HG02588 (cell line): ENCODE results near the gene ULK1.
"Not testable (repeated sequence)": the region's sequence is repeated elsewhere in the genome, so short reads cannot be mapped to it uniquely, and the experiment has no call there.

Source experiments
- ATAC-seq: cut with Tn5 transposase; IDR thresholded peaks from one replicate; pipeline ENCODE4 v1.9.1; 2021; ENCODE audit warnings: mild to moderate bottlenecking, moderate library complexity; ENCODE audit not compliant: unreplicated experiment

Gene ULK1

DNA sequence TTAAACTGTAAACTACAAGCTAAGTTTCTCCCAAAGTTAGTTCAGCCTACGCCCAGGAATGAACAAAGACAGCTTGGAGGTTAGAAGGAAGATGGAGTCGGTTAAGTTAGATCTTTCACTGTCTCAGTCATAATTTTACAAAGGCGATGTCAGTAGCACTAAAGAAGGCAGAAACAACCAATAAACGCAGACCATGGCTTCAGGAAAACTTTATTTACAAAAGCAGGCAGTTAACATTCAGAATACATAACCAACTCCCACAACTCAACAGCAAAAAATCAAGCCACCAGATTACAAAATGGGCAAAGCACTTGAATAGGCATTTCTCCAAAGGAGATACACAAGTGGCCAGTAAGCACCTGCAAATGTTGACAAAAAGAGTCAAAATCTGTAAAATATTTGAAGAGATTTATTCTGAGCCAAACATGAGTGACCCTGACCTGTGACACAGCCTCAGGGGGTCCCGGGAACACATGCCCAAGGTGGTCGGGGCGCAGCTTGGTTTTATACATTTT lies 8.8 kb upstream of the ULK1 start:
- ATAC-seq = no peak

GRCh38 chr12:131891722-131892121 lies 2.7 kb upstream of the ULK1 start:
- not testable (repeated sequence) for ATAC-seq

GRCh38 chr12:131892711-131893604 lies 1.5 kb upstream of the ULK1 start:
- no peak for ATAC-seq

- ATAC-seq = no peak
These were observed 663 bp upstream of the ULK1 start for GRCh38 chr12:131893605-131894312.

- peak; percentile 10 for ATAC-seq
These were observed 688 bp downstream of the ULK1 start for GRCh38 chr12:131894981-131895639.

DNA sequence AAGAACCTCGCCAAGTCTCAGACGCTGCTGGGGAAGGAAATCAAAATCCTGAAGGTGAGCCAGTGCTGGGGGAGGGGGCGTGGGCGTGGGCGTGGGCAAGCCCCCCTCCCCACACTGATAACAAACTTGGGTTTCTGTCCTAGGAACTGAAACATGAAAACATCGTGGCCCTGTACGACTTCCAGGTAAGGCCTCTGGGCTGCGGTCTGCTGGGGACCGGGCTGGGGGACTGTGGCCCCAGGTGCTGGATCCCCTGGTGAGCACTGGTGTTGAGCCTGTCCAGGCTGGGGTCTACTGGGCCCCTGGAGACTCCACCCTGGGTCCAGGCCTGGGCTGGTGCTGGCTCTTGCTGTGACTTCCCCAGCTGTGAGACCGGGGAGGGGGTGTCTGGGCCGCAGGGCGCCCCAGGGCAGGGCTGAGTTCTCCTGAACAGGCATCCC lies 1.2 kb downstream of the ULK1 start:
- no peak for ATAC-seq

- peak; percentile 51 for ATAC-seq
These were observed 1.8 kb downstream of the ULK1 start for GRCh38 chr12:131896080-131896810.

DNA sequence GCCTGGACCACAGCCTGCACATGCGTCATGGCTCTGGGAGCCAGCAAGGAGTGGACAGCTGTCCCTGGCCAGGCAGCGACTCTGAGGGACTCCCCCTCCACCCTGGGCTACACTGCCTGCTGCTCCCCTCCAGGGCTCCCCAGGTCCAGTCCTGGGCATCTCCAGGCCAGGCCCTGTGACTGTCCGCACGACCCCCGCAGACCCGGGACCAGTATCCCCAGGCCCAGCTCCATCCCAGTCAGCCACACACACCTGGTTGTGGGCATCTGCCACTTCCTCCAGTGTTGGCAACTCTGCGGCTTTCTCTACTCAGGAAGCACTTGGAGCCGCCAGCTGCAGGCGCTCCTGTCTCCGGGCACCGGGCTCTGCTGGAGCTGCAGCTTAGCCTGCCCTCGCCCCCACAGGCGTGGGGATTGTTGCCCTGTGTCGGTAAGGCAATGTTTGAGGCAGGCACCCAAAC lies 2.4 kb downstream of the ULK1 start:
- ATAC-seq = no peak

GRCh38 chr12:131897276-131897675 lies 2.9 kb downstream of the ULK1 start:
- no peak for ATAC-seq

GRCh38 chr12:131897875-131898274 lies 3.5 kb downstream of the ULK1 start:
- ATAC-seq = no peak

DNA sequence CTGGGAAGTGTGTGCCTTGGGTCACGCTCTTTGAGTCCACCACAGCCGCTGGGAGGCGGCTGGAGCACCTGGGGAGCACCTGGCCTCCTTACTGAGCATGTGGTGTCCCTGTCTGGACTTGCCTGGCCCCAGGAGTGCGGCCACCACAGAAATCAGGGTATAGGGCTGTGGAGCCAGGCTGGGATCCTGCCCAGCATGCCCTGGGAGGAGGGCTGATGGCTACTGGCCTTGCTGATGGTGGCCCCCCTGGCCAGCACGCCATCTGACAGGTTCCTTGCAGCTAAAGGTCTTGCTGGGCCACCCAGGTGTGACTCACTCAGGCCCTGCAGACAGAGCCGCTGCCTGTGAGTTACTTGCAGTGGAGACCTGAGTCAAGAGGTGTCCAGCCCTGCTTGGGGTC lies 6.0 kb downstream of the ULK1 start:
- ATAC-seq = no peak

GRCh38 chr12:131901431-131902331 lies 7.3 kb downstream of the ULK1 start:
- ATAC-seq = no peak

DNA sequence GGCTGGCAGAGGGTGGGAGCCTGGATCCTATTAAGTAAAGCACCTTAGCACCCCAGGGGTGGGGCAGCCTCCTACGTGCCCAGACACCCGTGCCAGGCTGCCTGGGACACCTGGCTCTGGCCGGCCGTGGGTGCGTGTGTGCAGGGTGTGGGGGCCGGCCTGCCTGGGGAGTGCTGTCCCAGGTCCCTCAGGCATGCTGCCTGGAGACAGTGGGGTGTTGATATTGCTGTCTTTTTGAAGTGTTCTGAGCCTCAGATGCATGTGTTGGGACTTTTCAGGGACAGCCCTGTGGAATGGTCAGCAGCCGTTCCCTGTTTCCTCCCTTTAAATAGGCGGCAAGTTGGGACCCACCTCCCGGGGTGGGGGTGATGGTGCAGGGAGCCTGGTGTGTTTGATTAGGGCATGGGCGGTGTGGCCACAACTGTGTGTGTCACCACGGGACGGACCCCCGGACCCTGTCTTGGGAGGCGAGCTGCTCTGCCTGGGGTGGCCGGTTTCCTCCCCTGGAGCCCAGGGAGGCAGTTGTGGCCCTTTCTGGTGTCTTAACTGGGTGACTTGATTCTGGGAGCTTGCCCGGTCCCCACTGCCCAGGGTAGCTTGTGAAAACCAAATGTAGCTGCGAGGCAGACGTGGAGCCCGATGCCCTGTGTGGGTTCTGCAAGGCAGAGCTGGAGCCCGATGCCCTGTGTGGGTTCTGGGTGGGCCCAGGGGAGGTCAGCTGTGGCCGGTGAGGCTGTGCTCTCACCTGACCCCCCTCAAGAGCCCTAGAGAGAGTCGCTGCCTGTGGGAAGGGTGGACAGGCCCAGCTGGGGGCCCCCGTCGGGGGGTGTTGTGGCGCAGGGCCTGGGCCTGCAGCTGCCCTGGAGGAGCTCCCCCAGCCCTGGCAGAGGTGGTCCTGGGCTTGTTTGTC lies 8.2 kb downstream of the ULK1 start:
- ATAC-seq = no peak

DNA sequence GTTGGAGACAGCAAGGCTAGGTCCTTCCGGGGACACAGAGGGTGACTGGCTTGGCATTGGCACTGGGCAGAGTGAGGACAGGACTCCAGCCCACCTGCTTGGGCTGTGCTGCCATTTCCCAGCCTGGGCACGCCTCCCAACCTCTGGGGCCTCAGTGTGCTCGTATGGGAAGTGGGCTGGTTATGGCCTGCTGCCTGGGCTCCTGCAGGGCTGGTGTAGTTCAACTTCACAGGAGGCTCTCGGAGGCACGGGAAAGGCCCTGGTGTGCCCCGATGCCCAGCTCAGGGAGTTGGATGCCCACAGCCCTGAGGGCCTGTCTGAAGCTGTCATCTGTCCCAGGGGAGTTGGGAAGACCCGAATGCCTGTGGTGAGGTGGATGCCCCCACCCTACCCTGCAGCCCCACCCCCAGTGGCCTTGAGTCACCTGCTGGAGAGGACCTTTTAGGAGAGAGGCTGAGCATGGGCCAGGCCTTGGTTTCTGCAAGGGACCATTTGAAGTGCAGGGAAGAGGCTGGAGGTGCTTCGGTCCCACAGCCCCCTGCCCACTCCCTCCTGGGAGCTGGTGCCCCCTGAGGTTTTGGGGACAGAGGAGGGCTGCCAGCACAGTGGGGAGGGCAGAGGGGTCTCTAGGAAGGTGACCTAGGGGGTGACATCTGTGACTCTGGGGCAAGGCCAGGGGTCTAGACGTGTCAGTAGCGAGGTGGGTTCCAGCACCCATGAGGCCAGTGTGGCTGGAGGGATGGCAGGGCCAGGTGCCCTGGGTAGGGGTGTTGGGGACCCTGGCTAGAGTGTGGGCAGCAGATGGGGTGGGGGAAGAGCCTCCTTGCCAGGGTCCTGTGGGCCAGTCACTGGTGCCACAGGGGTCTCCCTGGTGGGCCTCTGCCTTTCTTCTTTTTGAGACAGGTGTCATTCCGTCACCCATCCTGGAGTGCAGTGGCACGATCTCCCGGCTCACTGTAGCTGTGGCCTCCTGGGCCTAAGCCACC lies 9.1 kb downstream of the ULK1 start:
- no peak for ATAC-seq

- no peak for ATAC-seq
These were observed 9.9 kb downstream of the ULK1 start for GRCh38 chr12:131904346-131904745.

GRCh38 chr12:131905081-131905629 lies 10.7 kb downstream of the ULK1 start:
- ATAC-seq = no peak

DNA sequence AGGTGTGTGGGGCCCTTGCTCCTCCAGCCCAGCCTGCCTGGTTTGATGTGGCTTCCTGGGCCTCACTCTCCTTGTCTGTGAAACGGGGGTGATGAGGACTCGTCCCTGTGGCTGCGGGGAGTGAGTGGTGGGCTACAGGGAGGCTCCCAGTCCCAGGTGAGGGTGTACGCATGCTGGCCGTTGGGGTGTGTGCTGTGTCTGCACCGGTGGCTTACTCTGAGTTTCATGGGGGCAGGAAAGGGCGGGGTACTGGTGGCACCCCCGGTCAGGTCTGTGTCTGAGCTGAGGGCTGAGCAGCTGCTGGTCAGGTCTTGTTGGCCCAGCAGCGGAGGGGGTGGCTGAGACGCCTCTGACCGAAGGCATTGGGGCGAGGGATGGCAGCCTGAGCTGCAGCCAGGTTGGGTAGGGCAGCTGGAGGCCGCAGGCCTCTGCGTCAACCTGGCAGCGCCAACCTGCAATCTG lies 11.2 kb downstream of the ULK1 start:
- no peak for ATAC-seq
